Ramos (cell line): ENCODE results near the gene TMEM33.

Experiments used
- in situ Hi-C: fragments of 300-500 bp; cut with MboI; formaldehyde crosslinking; loops from one replicate; pipeline ENCODE4 v1.14.3; 2022; ENCODE audit warnings: low sequenced_read_pairs; ENCODE audit not compliant: unreplicated experiment

The TMEM33 gene

DNA sequence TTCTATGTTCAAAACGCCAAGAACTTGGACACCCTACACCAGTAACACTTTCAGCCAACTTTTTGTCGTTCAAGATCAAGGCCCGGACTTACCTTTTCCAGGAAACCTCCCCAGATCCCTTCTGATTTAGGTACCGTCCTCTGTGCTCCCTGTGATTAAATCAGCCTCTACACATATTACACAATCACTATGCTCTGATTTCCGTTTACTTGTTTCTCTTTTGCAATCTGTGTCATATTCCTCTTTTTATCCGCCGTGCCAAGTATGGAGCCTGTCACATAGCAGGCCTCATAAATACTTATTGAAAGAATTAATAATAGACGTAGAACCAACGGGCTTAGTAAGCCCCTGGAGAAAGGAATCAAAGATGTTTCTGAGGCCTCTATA is 722 bp upstream of the TMEM33 start:
- in situ Hi-C loops: no loop called here

DNA sequence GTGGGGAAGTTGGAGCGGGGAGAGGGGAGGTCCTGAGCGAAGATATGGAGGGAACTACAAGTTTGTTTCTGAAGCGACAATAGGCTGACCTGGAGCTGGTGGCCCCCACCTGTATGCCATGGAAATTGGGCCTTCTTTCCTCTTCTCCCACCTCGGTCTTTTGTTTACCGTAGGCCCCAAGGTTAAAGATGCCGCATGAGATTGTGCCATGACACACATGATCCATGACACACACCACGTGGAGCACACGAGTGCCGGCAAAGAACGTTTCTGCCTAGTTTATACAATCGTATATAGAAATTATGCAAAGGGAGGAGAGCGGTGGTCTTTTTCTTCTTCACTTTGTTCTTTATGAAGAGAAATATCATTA is 408 bp downstream of the TMEM33 start:
- in situ Hi-C loops: no loop called here

DNA sequence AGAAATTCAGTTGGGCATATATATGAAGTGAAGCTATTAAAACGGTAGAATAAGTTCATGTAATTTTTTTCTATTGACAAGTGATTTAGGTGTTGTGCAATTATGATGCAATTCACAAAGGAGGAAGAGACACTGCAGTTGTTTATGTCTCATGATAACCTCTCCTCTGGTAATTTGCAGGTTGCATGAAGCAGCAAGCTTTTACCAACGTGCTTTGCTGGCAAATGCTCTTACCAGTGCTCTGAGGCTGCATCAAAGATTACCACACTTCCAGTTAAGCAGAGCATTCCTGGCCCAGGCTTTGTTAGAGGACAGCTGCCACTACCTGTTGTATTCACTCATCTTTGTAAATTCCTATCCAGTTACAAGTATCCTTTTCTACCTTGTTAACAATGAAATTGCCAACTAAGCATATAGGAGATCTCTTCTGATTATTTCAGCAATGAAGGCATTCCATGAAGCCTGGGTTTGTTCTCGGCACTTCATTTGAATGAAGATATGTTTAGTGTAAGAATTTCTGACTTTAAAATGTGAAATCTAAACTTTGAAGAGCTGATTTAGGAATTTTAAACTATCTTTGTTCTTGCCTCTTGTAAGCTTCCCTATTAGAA is 3.9 kb downstream of the TMEM33 start:
- in situ Hi-C loops: no loop called here

GRCh38 chr4:41940834-41941233 is 5.6 kb downstream of the TMEM33 start:
- in situ Hi-C loops: no loop called here

GRCh38 chr4:41943506-41943905 is 8.3 kb downstream of the TMEM33 start:
- in situ Hi-C loops: no loop called here

DNA sequence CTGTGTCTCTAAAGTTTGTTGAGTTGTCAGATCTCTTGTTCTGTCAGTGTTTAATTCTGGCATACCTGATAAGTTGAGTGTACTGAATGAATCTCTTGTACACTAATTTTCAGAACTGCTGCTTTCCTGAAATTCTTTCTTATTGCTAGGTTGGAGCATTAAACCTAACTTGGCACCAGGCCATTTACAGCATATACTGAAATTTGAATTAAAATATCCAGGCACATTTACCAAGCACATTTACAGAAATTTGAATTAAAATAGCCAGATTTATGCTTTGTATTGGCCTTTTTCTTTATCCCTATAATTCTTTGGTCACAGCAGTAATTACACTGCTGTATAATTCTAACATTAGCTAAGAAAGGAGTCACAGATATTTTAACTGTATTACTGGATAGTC is 8.9 kb downstream of the TMEM33 start:
- in situ Hi-C loops: no loop called here

DNA sequence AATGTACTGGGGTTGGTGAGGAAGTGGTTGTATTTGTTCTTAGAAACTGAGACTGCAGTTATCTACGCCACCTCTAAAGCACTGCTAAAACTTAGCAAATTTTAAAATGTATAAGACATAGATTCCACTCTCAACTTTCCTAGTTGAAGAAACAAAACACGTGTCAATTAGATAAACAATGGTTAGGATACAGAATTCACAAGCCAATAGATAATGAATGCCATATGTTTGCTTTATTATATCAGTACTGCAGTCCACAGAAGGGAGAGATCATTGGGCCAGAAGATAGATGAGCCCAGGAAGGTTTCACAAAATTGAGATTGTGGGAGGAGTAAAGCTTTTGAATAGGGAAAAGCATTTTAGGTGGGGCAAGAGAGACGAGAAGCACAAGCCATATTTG is 14.3 kb downstream of the TMEM33 start:
- in situ Hi-C loops: no loop called here

GRCh38 chr4:41957634-41958033 is 22.4 kb downstream of the TMEM33 start:
- in situ Hi-C loops: no loop called here

DNA sequence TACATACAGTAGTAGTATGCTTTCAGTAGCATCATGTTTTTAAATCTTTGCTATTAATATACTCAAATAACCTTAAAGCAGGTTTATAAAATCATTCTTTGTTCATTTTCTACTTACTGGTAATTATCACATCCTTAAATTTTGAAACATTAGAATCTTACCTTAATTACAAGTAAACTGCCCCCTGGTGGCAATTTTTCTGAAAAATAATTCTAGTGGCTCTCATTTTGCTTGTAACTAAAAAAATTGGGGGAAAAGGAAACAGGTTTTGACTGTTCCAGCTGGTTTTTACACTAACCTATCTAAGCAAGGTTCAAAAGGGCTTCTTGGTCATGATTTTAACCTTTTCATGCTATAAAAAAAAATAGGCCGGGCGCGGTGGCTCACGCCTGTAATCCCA is 27.9 kb downstream of the TMEM33 start:
- in situ Hi-C loops: no loop called here

GRCh38 chr4:41964401-41964800 is 29.2 kb downstream of the TMEM33 start:
- in situ Hi-C loops: no loop called here

DNA sequence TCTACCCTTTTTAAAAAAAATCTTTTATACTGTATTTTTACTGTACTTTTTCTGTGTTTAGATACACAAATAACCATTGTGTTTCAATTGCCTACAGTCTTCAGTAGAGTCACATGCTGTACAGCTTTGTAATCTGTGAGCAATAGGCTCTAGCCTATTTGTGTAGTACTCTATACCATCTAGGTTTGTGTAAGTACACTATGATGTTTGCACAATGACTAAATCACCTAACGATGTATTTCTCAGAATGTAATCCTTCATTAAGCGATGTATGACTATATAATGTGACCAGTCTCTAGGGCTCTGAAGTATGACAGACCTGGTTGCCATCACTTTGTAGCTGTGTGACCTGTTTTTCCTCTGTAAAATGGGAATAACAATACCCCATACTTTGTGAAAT is 32.2 kb downstream of the TMEM33 start:
- in situ Hi-C loops: no loop called here

DNA sequence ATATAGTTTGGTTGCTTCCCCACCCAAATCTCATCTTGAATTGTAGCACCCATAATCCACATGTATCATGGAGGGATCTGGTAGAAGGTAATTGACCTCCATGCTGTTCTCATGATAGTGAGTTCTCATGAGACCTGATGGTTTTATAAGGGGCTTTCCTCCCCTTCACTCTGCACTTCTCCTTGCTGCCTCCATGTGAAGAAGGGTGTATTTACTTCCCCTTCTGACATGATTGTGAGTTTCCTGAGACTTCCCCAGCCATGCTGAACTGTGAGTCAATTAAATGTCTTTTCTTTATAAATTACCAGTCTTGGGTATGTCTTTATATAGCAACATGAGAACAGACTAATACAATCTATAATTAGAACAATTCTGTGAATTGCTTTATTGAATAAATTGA is 34.4 kb downstream of the TMEM33 start:
- in situ Hi-C loops: no loop called here

DNA sequence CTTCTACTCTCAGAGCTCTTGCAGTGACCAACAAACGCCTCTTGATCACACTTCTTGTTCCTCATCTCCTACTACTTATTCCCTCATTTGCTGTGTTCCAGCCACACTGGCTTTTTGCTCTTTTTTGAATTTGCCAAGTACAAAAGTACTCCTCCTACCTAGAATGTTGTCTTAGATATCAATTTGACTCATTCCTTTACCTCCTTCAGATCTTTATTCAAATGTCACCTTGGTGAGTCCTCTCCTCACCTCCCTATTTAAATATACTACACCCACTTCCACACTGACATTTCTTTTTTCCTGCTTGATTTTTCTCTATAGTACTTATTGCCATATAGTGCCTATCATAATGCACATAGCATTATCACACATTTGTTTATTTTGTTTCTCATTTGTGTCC is 40.1 kb downstream of the TMEM33 start:
- in situ Hi-C loops: no loop called here

DNA sequence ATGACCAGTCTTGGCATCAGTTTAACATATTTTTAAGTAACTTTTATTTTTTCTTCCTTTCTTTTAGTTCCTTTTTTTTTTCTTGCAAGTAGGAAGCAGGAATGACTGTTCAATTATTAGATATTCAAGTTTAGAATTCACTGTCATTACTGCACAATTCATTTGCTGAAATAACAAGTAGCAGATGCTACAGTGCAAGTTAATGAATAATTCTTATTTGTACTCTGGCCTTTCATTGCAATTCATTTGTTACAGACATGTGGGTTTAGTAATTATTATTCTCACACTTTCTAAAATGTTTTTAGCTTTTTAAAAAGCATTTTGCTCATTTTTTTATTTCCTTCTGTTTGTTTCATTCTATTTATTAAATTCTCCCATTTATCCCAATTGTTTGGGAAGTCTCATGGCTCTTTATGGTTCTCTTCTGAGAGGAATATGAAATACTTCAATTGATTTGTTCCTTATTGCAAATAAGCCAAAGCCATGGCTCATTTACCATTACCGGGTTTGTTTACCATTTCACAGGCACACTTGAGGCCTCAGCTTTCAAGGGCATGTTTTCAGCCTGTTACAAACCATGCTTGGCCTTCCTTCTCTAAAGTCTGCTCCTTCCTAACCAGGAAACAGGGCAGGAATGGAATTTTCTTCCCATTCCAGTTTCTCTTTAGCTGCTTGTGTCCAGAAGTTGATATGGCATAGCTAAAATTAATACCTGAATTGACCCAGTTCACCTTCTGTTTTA is 41.7 kb downstream of the TMEM33 start:
- in situ Hi-C loops: no loop called here

DNA sequence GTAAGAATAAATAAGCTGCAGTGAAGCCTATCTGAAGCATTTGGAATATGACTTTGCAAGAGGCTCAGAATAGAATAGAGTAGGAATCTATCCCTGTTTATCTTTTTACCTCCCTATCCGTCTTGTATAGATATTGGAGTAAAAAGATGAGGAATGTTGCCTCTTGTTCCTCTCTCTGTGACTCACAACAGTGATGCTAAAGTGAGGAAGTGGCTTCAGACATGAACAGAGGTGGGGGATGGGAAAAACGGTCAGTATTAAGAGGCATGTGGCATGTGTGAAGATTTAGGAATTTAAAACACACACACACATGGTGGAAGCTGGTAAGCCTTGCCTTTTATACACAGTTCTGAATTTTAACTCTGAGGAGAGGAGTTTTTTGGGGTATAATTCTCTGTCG is 42.5 kb downstream of the TMEM33 start:
- in situ Hi-C loops: no loop called here

DNA sequence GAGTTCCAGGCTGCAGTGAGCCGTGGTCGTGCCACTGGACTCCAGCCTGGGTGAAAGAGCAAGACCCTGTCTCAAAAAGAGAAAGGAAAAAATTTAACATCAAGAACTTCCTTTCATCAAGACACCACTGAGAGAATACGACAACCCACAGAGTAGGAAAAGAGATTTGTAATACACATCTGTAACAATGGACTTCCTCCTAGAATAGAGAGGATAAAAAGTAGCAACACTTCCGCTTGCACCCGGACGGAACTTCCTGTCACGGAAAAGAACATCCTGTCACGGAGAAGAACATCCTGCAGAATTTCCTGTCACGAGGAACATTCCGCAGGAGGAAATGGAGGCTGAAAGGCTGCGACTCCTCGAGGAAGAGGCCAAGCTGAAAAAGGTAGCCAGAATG is 46.2 kb downstream of the TMEM33 start, which contains the start of gene DCAF4L1:
Gene DCAF4L1, plus strand, starts transcription at position 301 of the 400 bp plus-strand sequence. Its CDS starts 37 bp downstream, at position 338.
- in situ Hi-C loops: no loop called here

- in situ Hi-C loops: no loop called here
Observed at GRCh38 chr4:41982716-41983115, 47.5 kb downstream of the TMEM33 start.

DNA sequence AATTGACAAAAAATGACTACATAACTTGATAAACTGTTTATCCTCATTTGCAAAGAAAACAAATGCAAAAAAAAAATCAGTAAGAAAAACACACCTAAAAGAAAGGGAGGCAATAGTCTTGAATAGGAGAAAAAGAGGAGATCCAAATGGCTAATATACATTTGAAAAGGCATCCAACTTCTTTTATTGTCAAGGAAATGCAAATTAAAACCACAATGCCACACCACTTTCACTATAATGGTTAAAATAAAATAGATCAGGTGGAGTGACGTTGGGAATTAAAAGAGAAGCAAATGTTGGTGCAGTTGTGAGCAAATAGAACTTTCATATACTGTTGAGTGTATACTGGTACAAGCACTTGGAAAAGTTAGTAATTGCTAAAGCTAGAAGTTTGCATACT is 49.9 kb downstream of the TMEM33 start:
- in situ Hi-C loops: no loop called here

DNA sequence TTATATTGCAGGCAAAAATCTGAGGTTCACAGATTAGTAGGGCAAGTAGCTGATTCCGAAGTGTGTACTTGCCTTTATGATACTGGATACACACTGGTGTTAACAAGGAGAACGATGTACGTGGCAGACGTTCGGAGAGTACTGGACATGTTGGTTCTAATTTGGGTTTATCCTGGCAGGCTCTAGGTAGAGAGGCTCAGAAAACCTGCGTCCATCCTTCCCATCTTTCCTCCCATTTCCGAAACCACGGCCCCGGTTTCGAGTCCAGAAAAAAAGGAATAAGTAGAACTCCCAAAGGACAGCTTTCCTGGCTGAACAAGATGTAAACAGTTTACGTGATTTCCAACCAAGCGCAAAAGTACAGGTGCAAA is 54.8 kb downstream of the TMEM33 start:
- in situ Hi-C loops: no loop called here

- in situ Hi-C loops: no loop called here
Observed at GRCh38 chr4:41990365-41991111, 55.3 kb downstream of the TMEM33 start, which contains the start of gene SLC30A9. SLC30A9 (plus strand) TSS chr4:41990530; CDS start chr4:41990652, 122 bp downstream.
